HepG2 (cell line): Measurements from ENCODE around the gene AKR1C3.
"Not testable (repeated sequence)": the region's sequence is repeated elsewhere in the genome, so short reads cannot be mapped to it uniquely, and the experiment has no call there.

Source experiments
- KDM5A ChIP-seq: fragments of 200-600 bp; sonication (generic); IDR thresholded peaks from 2 replicates; pipeline ENCODE4 v1.7.0; 2018; ENCODE audit warnings: antibody characterized with exemption, mild to moderate bottlenecking, low read length, borderline replicate concordance
- POLR2A ChIP-seq, 2 experiments: IDR thresholded peaks; 2 replicates each; pipeline ENCODE4 v1.6.1; 2011; ENCODE audit warnings: low read depth in 2 of 2, low read length in 2 of 2, mild to moderate bottlenecking in 1 of 2, moderate library complexity in 1 of 2; ENCODE audit not compliant: insufficient read depth in 1 of 2
- SATB2 ChIP-seq: sonication (generic); formaldehyde crosslinking; IDR thresholded peaks from 2 replicates; pipeline ENCODE4 v1.5.0; 2020; ENCODE audit warnings: missing genetic modification reagents
- SMAD3 ChIP-seq: sonication (generic); formaldehyde crosslinking; IDR thresholded peaks from 2 replicates; pipeline ENCODE4 v1.4.0; 2020; ENCODE audit warnings: missing genetic modification reagents
- ZNF124 ChIP-seq: sonication (generic); formaldehyde crosslinking; IDR thresholded peaks from 2 replicates; pipeline ENCODE4 v1.4.0; 2020; ENCODE audit warnings: missing genetic modification reagents
- ZNF24 ChIP-seq: fragments of 450-650 bp; IDR thresholded peaks from 2 replicates; pipeline ENCODE4 v1.6.1; 2017; ENCODE audit warnings: antibody characterized with exemption, mild to moderate bottlenecking
- ZNF768 ChIP-seq: sonication (generic); formaldehyde crosslinking; IDR thresholded peaks from 2 replicates; pipeline ENCODE4 v1.4.0; 2020; ENCODE audit warnings: missing genetic modification reagents
- TF ChIP-seq, protein P1 (sequence below): sonication (generic); formaldehyde crosslinking; IDR thresholded peaks from 2 replicates; pipeline ENCODE4 v1.5.1; 2020; ENCODE audit warnings: mild to moderate bottlenecking, missing genetic modification reagents, borderline replicate concordance
- TF ChIP-seq, protein P2 (sequence below): sonication (generic); formaldehyde crosslinking; IDR thresholded peaks from 2 replicates; pipeline ENCODE4 v1.4.0; 2020; ENCODE audit warnings: missing genetic modification reagents, borderline replicate concordance
- TF ChIP-seq, protein P3 (sequence below): IDR thresholded peaks from 2 replicates; pipeline ENCODE4 v1.6.1; 2012; ENCODE audit warnings: inconsistent platforms
- TF ChIP-seq, protein P4 (sequence below): sonication (generic); formaldehyde crosslinking; IDR thresholded peaks from 2 replicates; pipeline ENCODE4 v1.8.0; 2022; ENCODE audit warnings: mild to moderate bottlenecking, missing genetic modification reagents, moderate library complexity

DNA sequence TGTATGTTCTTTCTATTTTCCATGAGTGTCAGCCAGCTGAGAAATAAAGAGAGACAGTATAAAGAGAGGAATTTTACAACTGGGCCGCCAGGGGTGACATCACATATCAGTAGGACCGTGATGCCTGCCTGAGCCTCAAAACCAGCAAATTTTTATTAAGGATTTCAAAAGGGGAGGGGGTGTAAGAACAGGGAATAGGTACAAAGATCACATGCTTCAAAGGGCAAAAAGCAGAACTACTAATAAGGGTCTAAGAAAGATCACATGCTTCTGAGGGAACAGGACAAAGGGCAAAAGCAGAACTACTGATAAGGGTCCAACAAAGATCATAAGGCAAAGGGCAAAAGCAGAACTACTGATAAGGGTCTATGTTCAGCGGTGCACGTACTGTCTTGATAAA lies 43.5 kb downstream of the AKR1C3 start:
- TF ChIP-seq POLR2A (IDR thresholded peaks at IDR 0.05; ENCODE audit: insufficient read depth in 1 of 2, low read depth in 2 of 2, low read length in 2 of 2); SMAD3 (CRISPR knock-in tag); SATB2 (CRISPR knock-in tag); ZNF24; KDM5A; ZNF124 (CRISPR knock-in tag); ZNF768 (CRISPR knock-in tag): not testable (repeated sequence)
- TF ChIP-seq, protein P1, sequence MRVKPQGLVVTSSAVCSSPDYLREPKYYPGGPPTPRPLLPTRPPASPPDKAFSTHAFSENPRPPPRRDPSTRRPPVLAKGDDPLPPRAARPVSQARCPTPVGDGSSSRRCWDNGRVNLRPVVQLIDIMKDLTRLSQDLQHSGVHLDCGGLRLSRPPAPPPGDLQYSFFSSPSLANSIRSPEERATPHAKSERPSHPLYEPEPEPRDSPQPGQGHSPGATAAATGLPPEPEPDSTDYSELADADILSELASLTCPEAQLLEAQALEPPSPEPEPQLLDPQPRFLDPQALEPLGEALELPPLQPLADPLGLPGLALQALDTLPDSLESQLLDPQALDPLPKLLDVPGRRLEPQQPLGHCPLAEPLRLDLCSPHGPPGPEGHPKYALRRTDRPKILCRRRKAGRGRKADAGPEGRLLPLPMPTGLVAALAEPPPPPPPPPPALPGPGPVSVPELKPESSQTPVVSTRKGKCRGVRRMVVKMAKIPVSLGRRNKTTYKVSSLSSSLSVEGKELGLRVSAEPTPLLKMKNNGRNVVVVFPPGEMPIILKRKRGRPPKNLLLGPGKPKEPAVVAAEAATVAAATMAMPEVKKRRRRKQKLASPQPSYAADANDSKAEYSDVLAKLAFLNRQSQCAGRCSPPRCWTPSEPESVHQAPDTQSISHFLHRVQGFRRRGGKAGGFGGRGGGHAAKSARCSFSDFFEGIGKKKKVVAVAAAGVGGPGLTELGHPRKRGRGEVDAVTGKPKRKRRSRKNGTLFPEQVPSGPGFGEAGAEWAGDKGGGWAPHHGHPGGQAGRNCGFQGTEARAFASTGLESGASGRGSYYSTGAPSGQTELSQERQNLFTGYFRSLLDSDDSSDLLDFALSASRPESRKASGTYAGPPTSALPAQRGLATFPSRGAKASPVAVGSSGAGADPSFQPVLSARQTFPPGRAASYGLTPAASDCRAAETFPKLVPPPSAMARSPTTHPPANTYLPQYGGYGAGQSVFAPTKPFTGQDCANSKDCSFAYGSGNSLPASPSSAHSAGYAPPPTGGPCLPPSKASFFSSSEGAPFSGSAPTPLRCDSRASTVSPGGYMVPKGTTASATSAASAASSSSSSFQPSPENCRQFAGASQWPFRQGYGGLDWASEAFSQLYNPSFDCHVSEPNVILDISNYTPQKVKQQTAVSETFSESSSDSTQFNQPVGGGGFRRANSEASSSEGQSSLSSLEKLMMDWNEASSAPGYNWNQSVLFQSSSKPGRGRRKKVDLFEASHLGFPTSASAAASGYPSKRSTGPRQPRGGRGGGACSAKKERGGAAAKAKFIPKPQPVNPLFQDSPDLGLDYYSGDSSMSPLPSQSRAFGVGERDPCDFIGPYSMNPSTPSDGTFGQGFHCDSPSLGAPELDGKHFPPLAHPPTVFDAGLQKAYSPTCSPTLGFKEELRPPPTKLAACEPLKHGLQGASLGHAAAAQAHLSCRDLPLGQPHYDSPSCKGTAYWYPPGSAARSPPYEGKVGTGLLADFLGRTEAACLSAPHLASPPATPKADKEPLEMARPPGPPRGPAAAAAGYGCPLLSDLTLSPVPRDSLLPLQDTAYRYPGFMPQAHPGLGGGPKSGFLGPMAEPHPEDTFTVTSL (CRISPR knock-in tag) = not testable (repeated sequence)
- TF ChIP-seq, protein P2, sequence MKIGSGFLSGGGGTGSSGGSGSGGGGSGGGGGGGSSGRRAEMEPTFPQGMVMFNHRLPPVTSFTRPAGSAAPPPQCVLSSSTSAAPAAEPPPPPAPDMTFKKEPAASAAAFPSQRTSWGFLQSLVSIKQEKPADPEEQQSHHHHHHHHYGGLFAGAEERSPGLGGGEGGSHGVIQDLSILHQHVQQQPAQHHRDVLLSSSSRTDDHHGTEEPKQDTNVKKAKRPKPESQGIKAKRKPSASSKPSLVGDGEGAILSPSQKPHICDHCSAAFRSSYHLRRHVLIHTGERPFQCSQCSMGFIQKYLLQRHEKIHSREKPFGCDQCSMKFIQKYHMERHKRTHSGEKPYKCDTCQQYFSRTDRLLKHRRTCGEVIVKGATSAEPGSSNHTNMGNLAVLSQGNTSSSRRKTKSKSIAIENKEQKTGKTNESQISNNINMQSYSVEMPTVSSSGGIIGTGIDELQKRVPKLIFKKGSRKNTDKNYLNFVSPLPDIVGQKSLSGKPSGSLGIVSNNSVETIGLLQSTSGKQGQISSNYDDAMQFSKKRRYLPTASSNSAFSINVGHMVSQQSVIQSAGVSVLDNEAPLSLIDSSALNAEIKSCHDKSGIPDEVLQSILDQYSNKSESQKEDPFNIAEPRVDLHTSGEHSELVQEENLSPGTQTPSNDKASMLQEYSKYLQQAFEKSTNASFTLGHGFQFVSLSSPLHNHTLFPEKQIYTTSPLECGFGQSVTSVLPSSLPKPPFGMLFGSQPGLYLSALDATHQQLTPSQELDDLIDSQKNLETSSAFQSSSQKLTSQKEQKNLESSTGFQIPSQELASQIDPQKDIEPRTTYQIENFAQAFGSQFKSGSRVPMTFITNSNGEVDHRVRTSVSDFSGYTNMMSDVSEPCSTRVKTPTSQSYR (CRISPR knock-in tag) = not testable (repeated sequence)
- TF ChIP-seq, protein P3, sequence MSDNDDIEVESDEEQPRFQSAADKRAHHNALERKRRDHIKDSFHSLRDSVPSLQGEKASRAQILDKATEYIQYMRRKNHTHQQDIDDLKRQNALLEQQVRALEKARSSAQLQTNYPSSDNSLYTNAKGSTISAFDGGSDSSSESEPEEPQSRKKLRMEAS = not testable (repeated sequence)
- TF ChIP-seq, protein P4, sequence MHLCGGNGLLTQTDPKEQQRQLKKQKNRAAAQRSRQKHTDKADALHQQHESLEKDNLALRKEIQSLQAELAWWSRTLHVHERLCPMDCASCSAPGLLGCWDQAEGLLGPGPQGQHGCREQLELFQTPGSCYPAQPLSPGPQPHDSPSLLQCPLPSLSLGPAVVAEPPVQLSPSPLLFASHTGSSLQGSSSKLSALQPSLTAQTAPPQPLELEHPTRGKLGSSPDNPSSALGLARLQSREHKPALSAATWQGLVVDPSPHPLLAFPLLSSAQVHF (CRISPR knock-in tag) = not testable (repeated sequence)
